SH-SY5Y (cell line): Measurements from ENCODE around the gene PPM1H.

ENCODE experiments used
- GATA2 ChIP-seq: IDR thresholded peaks from 2 replicates; pipeline ENCODE4 v1.6.1; 2011; ENCODE audit warnings: mild to moderate bottlenecking, low read depth, low read length
- GATA3 ChIP-seq: IDR thresholded peaks from 2 replicates; pipeline ENCODE4 v1.6.1; 2011; ENCODE audit warnings: low read depth, mild to moderate bottlenecking, low read length, moderate library complexity

DNA sequence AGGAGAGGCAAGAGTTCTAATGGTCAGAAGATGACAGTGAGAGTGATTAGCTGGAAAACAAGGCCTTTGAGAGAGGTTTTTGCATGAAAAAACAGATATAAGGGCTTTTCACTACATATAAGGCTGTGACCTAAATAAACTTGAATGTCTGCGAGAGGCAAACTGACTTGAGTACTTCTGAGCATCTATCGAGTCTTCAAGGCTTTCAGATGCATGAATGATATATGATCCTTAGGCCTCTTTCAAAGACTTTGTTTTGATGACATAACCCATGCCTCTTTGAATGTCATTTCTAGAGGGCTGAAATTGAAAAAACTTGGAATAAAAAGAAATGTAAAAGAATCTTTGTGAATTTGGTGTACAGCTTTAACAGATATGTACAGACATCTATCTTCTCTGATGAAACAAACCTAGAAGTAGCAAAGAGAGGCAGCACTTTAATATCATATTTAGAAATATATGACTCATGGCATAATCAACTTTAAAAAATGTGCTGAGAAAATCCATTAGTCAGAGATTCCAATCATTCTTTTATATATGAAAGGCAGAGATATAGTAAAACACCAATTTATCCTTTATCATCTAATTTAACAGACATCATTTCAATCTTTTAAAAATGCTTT, 72.6 kb downstream of the PPM1H start:
- TF ChIP-seq GATA2 (no peak), GATA3 (no peak)
